Common myeloid progenitor, CD34-positive (primary cell): ENCODE data around the gene NPPB.

Experiments used
- CTCF ChIA-PET: fragments of 350-600 bp; sonication (Branson Sonifier 250); formaldehyde crosslinking; loops from one replicate; lab custom pipeline; 2021; ENCODE audit warnings: antibody characterized with exemption; lab: Charles Lee
- POLR2A ChIA-PET: fragments of 350-600 bp; sonication (Branson Sonifier 250); formaldehyde crosslinking; loops from one replicate; lab custom pipeline; 2021; ENCODE audit warnings: antibody characterized with exemption; lab: Charles Lee
- DNase-seq, 3 donors: peaks; one replicate each; pipeline versions ENCODE4 v3.0.0 to v3.0.0-alpha.2; 2013
- H3K27ac ChIP-seq, 2 experiments: 1 replicate in 1 of 2; 2 replicates in 1 of 2; pipeline ENCODE4 v1.7.0; 2013; ENCODE audit warnings: inconsistent platforms in 2 of 2, low read length in 2 of 2, mild to moderate bottlenecking in 2 of 2, low read depth in 1 of 2, moderate library complexity in 1 of 2; ENCODE audit not compliant: severe bottlenecking in 2 of 2, insufficient read depth in 1 of 2, poor library complexity in 1 of 2
- H3K27me3 ChIP-seq, 5 experiments: replicated peaks in 2 of 5; 1 replicate in 3 of 5; 2 replicates in 2 of 5; pipeline versions ENCODE4 v1.6.1 to v1.7.0; 2013; ENCODE audit warnings: low read length in 4 of 5, mild to moderate bottlenecking in 2 of 5, moderate library complexity in 2 of 5, inconsistent platforms in 1 of 5; ENCODE audit not compliant: insufficient read depth in 5 of 5, control insufficient read depth in 4 of 5
- H3K36me3 ChIP-seq, 4 experiments: 1 replicate in 2 of 4; 2 replicates in 2 of 4; pipeline versions ENCODE4 v1.6.1 to v1.7.0; 2013; ENCODE audit warnings: low read length in 3 of 4, control low read depth in 1 of 4, mild to moderate bottlenecking in 1 of 4; ENCODE audit not compliant: control insufficient read depth in 4 of 4, insufficient read depth in 4 of 4
- H3K4me1 ChIP-seq, 4 experiments: 1 replicate in 3 of 4; 2 replicates in 1 of 4; pipeline versions ENCODE4 v1.6.1 to v1.7.1; 2013; ENCODE audit warnings: low read length in 3 of 4, mild to moderate bottlenecking in 3 of 4, control low read depth in 1 of 4, inconsistent platforms in 1 of 4, moderate library complexity in 1 of 4; ENCODE audit not compliant: control insufficient read depth in 4 of 4, insufficient read depth in 4 of 4; ENCODE audit errors: control extremely low read depth in 1 of 4
- H3K4me3 ChIP-seq, 7 experiments: 1 replicate in 4 of 7; 2 replicates in 3 of 7; pipeline versions ENCODE4 v1.5.1 to v1.7.0; 2013; ENCODE audit warnings: mild to moderate bottlenecking in 7 of 7, low read length in 6 of 7, moderate library complexity in 6 of 7, inconsistent platforms in 2 of 7, low read depth in 2 of 7, control low read depth in 1 of 7; ENCODE audit not compliant: insufficient read depth in 4 of 7, control insufficient read depth in 1 of 7; ENCODE audit errors: extremely low read depth in 1 of 7
- H3K9me3 ChIP-seq, 5 experiments: 1 replicate in 4 of 5; 2 replicates in 1 of 5; pipeline versions ENCODE4 v1.6.1 to v1.7.1; 2013; ENCODE audit warnings: low read length in 4 of 5, mild to moderate bottlenecking in 2 of 5, inconsistent platforms in 1 of 5, low read depth in 1 of 5, moderate library complexity in 1 of 5; ENCODE audit not compliant: control insufficient read depth in 4 of 5, insufficient read depth in 2 of 5; ENCODE audit errors: control extremely low read depth in 1 of 5
- WGBS: methylation state at CpG from one replicate; pipeline ENCODE4 v1.1.5; 2013; ENCODE audit not compliant: insufficient coverage; 5-methylcytosine and 5-hydroxymethylcytosine counted together

NPPB gene

DNA sequence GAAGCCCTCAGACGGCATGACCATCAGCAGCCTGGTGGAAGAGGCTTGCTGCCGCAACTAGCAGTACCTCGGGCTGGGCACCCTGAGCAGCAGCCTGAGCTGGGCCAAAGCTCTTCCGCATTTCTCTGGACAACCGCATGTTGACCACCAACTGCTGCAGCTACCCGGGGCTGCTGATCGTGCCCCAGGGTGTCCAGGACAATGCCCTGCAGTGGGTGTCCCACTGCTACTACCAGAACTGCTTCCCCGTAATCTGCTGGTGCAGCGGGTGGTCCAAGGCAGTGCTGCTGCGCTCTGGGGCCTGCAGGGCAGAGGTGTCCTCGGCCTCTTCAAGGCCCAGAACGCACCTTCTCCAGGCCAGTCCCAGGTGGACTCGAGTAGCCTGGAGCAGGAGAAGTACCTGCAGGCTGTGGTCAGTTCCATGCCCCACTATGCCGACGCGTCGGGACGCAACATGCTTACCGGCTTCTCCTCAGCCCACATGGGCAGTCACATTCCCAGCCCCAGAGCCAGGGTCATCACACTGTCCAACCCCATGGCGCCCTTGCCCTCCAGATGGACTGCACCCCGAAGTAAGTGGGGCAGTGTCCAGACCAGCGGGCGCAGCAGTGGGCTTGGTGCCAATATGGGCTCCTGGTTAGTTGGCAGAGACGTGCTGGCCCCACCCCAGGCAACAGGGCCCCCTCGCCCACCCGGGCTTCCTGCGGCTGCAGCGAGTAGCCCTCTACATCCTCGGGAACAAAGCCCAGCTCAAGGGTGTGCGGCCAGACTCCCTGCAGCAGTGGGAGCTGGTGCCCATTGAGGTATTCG lies 19.5 kb upstream of the NPPB start:
- H3K27ac ChIP-seq = no peak overlapping the region
- ChIA-PET CTCF (interaction anchor here (0.8 to 2.7 kb wide), 3 partner anchors 13 to 15 kb away, joined by 3 to 10 read pairs (median 3); no protein-coding TSS in a partner anchor), POLR2A (interaction anchor here (0.7 kb wide), 1 partner anchor 29 kb away, joined by 3 read pairs; no protein-coding TSS in a partner anchor)
- peaks cover 0 to 7% (median 6%) of the 10 kb centered on the region in 4 experiments for H3K4me1 ChIP-seq
- WGBS = 96% methylated on average over 29 of the region's 31 CpGs
- no peak overlapping the region for H3K4me3 ChIP-seq
- H3K36me3 ChIP-seq = no peaks in the 10 kb centered on the region
- H3K9me3 ChIP-seq = no peaks in the 10 kb centered on the region
- DNase-seq = no peak
- peaks cover 0 to 4% (median 2%) of the 10 kb centered on the region in 5 experiments for H3K27me3 ChIP-seq

DNA sequence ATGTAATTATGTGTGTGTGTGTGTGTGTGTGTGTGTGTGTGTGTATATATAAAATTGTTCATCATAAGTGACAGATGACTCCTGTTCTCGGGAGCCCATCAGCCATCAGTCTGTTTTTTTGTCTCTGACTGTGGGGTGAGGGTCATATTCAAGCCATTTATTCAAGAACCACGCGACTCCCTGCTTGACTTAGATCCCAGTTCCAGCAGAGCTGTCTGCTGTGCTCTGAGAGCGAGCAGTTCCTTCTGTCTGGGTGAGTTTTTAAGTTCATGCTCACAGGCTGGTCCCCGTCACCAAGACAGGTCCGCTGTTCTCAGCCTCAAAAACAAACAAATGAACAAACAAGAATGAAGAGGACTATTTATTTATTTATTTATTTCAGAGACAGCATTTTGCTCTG lies 18.3 kb upstream of the NPPB start:
- Histone ChIP-seq H3K4me1 (no peaks in the 10 kb centered on the region), H3K9me3 (no peaks in the 10 kb centered on the region), H3K27ac (no peak overlapping the region), H3K27me3 (peaks cover 0 to 4% (median 2%) of the 10 kb centered on the region in 5 experiments), H3K4me3 (no peak overlapping the region), H3K36me3 (no peaks in the 10 kb centered on the region)
- DNase-seq = no peak
- ChIA-PET POLR2A (interaction anchor here (1.2 kb wide), 1 partner anchor 33 kb away, joined by 3 read pairs; no protein-coding TSS in a partner anchor), CTCF (interaction anchor here (1.3 to 1.4 kb wide), 2 partner anchors 34 to 48 kb away, joined by 4 read pairs; no protein-coding TSS in a partner anchor)
- 80% methylated on average over 1 of the region's 6 CpGs for WGBS

DNA sequence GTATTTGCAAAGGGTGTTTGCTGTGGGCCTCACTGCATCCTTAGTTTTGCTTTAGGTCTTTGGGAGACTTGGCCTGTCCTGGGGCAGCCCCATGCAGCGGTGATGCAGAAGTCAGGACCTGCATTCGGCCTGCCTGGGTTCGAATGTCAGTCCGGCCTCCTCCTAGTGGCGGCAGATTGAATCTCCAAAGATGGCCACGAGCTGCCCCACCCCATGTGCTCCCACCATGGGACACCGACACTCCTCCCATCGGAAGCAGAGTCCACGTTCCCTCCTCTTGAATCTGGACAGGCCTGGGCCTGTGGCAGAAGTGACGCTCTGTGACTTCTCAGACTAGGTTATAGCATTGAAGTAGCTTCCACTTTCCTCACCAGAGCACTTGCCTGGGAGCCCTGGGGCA lies 16.3 kb upstream of the NPPB start:
- WGBS = 96% methylated on average over 9 of the region's 10 CpGs
- DNase-seq = no peak
- no peaks in the 10 kb centered on the region for H3K36me3 ChIP-seq
- H3K27ac ChIP-seq = no peak overlapping the region
- H3K9me3 ChIP-seq = no peaks in the 10 kb centered on the region
- peaks cover 0 to 4% (median 2%) of the 10 kb centered on the region in 5 experiments for H3K27me3 ChIP-seq
- H3K4me1 ChIP-seq = no peaks in the 10 kb centered on the region
- H3K4me3 ChIP-seq = no peak overlapping the region
- ChIA-PET POLR2A (no interaction called here), CTCF (interaction anchor here (1.3 kb wide), 1 partner anchor 28 kb away, joined by 3 read pairs; no protein-coding TSS in a partner anchor)

DNA sequence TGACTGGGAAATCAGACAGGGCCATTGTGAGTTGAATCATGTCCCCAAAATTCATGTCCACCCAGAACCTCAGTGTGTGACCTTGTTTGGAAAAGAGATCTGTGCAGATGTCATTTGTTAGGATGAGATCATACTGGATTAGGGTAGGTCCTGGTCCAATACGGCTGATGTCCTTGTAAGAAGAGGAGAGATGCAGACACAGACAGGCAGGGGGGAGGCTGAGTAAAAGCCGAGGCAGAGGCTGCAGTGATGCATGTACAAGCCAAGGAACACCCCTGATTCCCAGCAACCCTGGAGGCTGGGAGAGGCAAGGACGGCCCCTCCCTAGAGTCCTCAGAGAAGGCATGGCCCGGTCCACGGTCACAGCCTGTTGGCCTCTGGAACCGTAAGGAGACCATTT lies 15.9 kb upstream of the NPPB start:
- H3K9me3 ChIP-seq = no peaks in the 10 kb centered on the region
- CTCF ChIA-PET = no interaction called here
- WGBS = 93% methylated on average over 5 of the region's 6 CpGs
- no peak for DNase-seq
- H3K4me1 ChIP-seq = no peaks in the 10 kb centered on the region
- no peak overlapping the region for H3K4me3 ChIP-seq
- POLR2A ChIA-PET = no interaction called here
- H3K27me3 ChIP-seq = peaks cover 0 to 4% (median 2%) of the 10 kb centered on the region in 5 experiments
- H3K36me3 ChIP-seq = no peaks in the 10 kb centered on the region
- no peak overlapping the region for H3K27ac ChIP-seq

DNA sequence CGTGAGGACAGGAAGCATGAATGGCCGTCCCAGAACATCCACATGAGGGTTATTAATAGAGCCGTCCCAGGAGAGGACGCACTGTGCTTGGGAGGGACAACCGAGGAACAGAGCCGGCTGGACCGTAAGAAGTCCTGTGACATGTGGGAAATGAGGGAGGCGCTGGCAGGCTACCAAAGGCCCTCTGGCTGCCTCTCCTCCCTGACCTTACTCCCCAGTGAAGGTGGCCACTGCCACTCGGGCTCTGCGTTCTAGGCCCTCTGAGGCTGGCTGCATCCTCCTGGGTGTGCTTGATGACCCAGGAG lies 15.5 kb upstream of the NPPB start:
- Histone ChIP-seq H3K27me3 (peaks cover 0 to 4% (median 2%) of the 10 kb centered on the region in 5 experiments), H3K9me3 (no peaks in the 10 kb centered on the region), H3K4me1 (no peaks in the 10 kb centered on the region), H3K36me3 (no peaks in the 10 kb centered on the region), H3K27ac (no peak overlapping the region), H3K4me3 (no peak overlapping the region)
- POLR2A ChIA-PET = no interaction called here
- no peak for DNase-seq
- WGBS = 82% methylated on average over 10 of the region's 10 CpGs
- CTCF ChIA-PET = interaction anchor here (1.0 kb wide), 1 partner anchor 22 kb away, joined by 4 read pairs; no protein-coding TSS in a partner anchor

DNA sequence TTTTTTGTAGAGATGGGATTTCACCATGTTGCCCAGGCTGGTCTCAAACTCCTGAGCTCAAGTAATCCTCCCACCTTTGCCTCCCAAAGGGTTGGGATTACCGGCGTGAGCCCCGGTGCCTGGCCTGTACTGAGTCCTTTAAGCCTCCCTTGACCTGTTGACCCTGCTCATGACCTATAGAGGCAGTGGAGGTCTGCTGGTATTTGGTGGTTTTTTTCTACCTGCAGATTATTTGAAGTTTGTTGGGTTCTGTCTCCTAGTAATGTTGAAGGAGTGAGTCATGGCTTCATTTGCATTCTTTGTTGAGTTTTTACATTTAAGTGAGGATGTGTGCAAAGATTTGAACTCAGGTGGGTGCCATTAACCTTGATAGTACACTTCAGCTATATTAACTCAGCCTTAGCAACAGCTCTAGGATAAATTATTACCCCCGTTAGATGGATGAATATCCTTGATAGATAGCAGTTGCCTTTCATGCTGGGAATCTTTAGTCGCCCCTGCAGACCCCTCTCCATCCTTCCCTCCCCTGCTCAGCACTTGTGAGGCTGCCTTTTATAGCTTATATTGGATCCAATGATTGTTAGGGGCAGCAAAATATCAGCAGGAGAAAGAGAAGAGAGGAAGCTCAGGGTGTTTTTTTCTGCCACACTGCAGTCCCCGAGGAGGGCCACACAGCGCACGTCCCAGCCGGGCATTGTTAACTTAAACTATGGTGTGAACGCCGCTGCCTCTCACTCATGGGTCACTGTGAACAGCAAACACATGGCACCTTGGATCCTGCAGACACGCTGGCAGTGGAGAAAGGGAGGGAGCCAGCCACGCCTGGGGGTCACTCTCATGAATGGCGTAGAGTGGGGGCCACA lies 14.9 kb upstream of the NPPB start:
- no peak for DNase-seq
- no peaks in the 10 kb centered on the region for H3K36me3 ChIP-seq
- ChIA-PET CTCF (interaction anchor here (1.0 to 1.1 kb wide), 2 partner anchors 20 to 22 kb away, joined by 4 to 8 read pairs; no protein-coding TSS in a partner anchor), POLR2A (no interaction called here)
- no peak overlapping the region for H3K27ac ChIP-seq
- 90% methylated on average over 13 of the region's 14 CpGs for WGBS
- H3K9me3 ChIP-seq = no peaks in the 10 kb centered on the region
- no peaks in the 10 kb centered on the region for H3K4me1 ChIP-seq
- no peak overlapping the region for H3K4me3 ChIP-seq
- H3K27me3 ChIP-seq = peaks cover 0 to 4% (median 0%) of the 10 kb centered on the region in 5 experiments
